HL-60/S4 treated with retinoic acid at 250 ng/mL for 4 days and 3 days (cell line): ENCODE results near the gene BRME1.

Source experiments
- in situ Hi-C: fragments of 300-500 bp; cut with MboI; formaldehyde crosslinking; loops from 2 replicates; pipeline ENCODE4 v1.7.0; 2022; ENCODE audit warnings: low sequenced_read_pairs

The BRME1 gene

DNA sequence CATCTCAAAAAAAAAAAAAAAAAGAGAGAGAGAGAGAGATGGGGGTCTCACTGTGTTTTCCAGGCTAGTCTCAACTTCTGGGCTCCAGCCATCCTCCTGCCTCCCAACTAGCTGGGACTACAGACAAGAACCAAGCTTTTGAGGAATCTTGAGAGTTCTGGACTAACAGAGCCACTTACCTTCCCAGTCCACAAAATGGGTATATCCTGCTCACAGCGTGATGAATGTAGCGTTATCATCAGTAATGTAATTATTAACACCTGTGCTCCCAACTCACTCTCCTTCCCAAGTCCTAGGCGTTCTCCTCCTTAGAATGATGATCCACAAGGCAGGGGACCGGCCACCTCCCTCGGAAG is 33.6 kb downstream of the BRME1 start:
- in situ Hi-C loops: loop anchor here (25.0 kb wide), 1 partner anchor 585 kb away; no protein-coding TSS in a partner anchor

DNA sequence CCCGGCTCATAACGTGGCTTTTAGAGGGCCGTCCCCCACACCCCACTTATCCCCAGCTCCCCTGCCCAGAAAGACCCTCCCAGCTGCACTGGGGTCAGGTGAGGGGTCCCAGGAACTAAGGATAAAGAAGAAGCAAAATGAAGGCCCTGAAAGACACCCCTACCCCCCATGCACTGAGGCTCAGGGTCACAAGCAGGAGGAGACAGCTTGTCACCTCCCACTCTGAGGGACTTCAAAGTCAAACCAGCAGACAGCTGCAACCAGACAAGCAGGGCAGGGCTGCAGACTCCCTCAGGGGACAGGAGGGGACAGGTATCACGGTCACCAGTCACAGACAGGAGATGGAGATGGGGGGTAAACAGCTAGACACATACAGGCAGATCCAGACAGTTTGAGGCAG is 35.0 kb downstream of the BRME1 start:
- in situ Hi-C loops: loop anchor here (25.0 kb wide), 1 partner anchor 584 kb away; no protein-coding TSS in a partner anchor

DNA sequence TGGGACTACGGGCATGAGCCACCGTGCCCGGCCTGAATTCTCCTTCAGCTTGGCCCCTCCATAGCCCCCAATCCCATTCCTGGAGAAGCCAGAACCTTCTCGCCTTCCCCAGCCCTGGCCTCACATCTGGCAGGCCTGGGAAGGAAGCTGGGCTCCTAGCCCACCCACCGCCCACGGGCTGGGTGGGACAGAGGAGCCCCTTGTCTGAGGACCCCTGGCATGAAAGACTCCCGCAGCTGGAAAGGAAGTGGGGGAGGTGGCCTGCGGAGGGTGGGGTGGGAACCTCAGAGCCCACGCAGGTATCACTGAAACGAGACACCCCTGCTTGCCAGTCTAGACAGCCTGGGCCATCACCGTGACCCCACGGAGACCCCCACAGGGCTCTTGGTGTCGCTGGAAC is 36.6 kb downstream of the BRME1 start:
- in situ Hi-C loops: loop anchor here (10.0 to 25.0 kb wide), 2 partner anchors 274 to 582 kb away; no protein-coding TSS in a partner anchor

DNA sequence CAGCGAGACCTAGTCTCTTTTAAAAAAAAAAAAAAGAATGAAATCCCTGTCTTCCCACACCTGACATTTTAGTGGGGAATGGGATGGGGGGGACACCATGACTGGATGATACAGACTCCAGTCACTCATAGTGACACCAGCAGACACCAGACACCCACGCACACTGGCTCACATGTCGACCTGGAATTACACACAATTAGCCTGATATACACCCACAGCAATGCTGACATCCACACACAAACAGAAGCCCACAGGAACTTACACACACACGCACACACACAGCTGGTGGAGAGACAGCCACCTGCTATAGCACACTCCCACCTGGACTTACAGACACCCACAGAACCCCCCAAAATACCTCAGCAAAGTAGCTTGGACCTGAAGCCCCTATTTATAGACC is 37.3 kb downstream of the BRME1 start:
- in situ Hi-C loops: loop anchor here (10.0 to 25.0 kb wide), 2 partner anchors 274 to 581 kb away; no protein-coding TSS in a partner anchor

DNA sequence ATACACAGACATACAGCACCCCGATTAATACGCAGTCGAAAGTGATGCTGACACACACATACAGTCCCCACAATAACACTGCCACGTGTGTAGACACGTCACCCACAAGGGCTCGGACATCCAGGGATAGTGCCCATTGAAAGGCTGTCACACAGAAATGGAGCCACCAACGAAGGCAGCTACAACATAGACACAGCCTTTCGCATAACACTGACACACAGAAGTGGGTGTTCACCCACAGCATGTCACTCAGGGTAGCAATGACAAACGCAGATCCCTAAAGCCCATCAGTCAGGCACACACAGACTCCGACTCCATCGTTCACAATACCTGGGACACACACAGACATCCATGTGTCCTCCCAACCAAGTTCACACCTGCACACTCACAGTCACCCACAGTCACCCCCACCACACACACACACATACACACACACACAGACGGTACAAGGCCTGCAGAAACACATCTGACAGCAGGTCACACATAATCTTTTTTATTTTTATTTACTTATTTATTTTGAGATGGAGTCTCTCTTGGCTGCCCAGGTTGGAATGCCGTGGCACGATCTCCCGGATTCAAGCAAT is 39.4 kb downstream of the BRME1 start:
- in situ Hi-C loops: loop anchor here (10.0 to 25.0 kb wide), 2 partner anchors 272 to 579 kb away; no protein-coding TSS in a partner anchor

DNA sequence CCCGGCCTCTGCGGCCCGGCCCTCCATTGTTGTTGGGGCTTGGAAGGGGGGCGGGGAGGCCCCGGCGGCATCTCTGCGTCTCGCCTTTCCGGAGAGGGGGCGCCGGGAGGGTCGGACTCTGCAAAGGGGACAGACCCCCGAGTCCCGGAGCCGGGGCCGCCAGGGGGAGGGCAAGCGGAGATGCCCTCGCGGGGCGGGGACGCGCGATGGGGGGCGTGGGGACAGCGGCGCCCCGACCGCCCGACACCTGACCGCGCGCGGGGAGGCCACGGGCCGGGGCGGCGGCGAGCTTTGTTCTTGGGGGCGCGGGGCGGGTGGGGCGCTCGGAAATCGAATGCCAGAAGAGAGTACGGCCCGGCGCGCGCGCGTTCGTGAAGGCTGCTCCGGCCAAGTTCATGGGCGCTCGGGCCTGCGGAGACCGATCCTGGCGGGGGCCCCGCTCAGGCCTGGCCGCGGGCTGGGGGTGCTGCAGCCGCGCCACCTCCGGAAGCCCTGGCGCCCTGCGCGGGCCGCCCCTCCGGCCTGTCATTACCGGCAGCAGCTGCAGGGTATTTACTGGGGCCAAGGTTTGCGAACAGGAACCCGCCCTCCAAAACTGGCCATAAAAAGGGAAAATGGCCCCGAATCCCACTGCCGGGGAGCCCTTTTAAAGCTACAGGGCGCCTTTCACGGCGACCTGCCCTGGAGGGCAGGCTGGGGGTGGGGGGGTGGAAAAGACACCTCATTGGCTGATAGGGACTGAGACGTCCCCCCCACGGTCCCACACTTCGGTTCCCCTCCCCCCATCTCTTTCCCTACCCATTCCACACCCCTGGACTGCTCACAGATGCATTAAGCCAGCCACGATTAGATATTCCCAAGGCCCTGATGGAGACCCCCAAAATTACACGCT is 40.1 kb downstream of the BRME1 start:
- in situ Hi-C loops: loop anchor here (10.0 to 25.0 kb wide), 2 partner anchors 271 to 579 kb away; no protein-coding TSS in a partner anchor

DNA sequence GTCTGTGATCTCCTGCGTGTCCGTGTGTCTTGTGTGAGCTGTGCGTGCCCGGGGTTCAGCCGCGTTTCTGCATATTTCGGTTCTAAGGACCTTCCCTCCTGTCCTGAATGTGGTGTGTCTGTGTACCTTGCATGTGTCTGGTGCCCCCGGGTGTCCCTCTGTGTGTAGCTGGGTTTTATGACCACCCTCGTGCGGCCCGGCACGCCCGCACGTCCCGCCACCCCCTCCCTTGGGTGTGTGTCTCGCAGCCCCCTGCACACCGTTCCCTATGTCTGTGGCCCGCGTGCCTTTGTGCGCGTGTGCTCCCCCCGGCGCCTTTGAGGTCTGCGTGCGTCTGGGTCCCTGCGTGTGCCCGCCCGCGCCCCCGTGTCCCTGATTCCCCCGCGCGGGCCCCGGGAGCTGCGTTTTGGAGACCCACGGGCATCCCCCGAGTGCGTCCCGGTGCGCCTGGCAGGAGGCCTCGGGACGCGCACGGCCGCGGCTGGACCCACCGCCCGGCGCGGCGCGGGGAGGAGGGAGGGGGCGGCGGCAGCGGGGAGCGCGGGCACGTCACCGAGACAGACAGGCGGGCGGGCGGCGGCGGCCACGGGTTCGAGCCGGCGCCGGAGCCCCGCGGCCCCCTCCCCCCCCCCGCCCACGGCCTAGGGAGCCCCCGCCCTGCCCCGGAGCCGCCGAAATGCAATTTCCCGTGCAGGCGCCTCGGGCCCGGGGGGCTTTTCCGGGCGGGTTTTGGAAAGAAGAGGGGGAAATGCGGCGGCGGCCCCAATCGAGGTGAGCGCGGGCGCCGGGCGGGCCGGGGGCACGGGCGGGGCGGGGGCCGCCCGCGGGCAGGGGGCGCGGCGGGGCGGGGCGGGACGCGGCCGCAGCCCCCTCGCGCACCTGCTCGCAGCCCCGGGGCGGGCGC is 41.0 kb downstream of the BRME1 start:
- in situ Hi-C loops: loop anchor here (10.0 to 25.0 kb wide), 2 partner anchors 270 to 578 kb away; no protein-coding TSS in a partner anchor

DNA sequence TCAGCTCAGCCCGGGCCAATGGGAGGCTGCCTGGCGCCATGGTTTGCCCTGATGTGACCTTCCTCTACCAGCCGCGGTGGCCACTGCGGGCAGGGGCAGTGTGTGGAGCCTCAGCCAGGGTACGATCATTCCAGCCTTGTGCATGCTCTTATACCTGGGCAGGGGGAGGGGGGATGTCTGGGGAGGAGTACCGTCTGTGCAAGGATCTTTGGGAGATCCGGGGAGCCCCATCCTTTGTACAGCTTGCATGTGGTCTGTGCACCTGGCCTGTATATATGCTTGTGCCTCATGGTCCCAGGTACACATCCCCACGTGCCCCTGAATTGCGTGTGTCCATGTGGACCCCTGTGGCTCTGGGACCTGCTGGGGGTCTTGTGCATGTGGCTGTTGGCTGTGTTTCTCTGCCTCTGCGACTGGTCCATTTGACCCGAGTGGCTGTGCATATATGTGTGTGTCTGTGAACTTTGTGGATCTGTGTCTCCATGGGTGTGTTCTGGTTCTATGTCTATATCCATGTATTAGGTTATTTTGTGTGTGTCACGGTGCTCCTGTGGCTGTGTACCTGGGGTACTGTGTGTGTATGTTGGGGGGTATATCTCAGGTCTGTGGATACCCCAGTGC is 41.8 kb downstream of the BRME1 start:
- in situ Hi-C loops: loop anchor here (10.0 to 25.0 kb wide), 2 partner anchors 269 to 577 kb away; no protein-coding TSS in a partner anchor

DNA sequence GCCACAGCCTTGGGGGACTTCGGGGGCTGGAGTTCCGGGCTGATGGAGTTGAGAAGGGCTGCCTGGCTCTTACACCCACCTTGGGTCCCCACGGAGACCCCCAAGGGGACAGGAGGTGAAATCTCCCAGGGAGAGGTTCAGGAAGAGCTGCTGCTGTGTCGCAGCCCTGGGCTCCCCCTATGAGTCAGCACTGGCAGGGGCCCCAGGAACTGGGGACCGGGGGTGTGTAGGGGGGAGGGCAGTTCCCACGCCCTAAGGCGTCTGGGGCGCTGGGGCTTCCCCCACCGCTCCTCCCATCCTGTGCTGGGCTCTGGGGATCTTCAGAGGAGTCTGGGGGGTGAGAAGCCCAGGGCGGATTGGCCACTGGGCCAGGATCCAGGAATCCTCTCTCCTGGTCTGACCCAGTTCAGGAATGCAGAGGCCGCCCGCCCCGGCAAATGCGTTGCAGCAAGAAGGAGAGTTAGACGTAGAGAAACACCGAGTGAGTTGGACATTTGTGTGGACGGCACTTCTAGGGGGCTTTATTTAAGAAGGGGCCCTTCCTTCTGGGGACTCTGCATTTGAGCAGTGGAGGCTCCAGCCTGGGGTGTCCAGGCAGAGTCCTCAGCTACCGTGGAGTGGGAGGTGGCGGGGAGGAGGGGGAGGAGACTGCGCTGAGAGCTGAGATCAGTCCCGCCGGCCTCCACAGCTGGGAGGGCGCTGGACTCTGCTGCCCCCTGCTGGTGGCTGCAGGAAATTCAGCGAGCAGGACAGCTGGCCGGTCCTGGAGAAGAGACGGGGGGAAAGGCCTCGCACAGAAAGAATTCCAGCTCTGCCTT is 44.0 kb downstream of the BRME1 start:
- in situ Hi-C loops: loop anchor here (10.0 to 25.0 kb wide), 2 partner anchors 267 to 575 kb away; no protein-coding TSS in a partner anchor

DNA sequence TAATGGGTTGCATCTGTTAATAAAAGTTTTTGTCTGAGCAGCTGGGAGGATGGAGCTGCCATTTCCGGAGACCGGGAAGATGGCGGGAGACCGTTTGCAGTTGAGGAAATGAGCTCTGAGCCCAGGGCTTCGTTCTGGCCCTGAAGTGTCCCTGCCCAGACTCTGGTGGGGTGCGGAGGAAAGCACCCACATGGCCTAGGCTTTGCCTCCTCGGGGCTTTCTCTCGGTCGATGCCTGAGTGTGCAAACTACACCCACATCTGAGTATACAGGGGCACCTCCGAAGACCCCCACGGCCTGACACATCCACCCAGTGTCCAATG is 44.6 kb downstream of the BRME1 start:
- in situ Hi-C loops: loop anchor here (10.0 to 25.0 kb wide), 2 partner anchors 267 to 574 kb away; no protein-coding TSS in a partner anchor

DNA sequence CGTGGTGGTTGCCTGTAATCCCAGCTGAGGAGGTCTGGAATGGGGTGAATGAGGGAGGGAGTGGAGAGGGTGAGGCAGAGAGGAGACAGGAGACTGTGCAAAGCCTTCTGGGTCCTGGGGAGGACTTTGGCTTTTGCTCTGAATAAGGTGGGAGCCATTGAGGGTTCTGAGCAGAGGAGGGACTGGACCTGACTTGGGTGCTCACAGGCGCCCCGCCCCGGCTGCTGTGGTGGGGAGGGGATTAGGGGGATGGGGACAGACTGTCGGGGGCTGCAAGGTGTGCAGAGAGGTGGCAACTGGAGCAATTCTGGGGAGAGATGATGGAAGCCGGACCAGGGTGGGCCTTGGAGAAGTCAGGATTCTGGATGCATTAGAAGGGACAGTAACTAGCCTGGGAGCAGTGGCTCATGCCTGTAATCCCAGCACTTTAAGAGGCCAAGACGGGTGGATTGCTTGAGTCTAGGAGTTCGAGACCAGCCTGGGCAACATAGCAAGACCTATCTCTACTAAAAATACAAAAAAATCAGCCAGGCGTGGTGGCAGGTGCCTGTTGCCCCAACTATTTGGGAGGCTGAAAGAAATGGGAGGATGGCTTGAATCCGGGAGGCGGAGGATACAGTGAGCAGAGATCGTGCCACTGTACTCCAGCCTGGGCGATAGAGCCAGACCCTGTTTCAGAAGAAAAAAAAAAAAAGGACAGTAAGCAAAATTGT is 45.1 kb downstream of the BRME1 start:
- in situ Hi-C loops: loop anchor here (10.0 to 25.0 kb wide), 2 partner anchors 266 to 574 kb away; no protein-coding TSS in a partner anchor

DNA sequence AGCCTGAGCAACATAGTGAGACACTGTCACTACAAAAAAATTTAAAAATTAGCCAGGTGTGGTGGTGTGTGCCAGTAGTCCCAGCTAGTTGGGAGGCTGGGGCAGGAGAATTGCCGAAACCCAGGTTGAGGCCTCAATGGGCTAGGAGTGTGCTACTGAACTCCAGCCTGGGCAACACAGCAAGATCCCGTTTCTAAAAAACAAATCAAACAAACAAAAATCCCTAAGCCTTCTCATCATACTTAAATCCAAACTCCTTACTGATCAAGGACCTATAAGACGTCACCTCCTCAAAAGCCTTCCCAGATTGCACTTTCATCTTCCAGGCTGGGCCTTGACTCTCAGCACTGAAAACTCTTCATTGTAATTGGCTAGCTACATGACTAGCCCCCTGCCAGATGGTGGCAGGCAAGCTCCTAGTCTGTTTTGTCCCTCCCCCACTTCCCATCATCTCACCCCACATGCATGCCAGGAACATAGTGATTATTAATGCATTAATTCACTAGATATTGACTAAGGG is 46.5 kb downstream of the BRME1 start:
- in situ Hi-C loops: loop anchor here (25.0 kb wide), 1 partner anchor 572 kb away; no protein-coding TSS in a partner anchor

DNA sequence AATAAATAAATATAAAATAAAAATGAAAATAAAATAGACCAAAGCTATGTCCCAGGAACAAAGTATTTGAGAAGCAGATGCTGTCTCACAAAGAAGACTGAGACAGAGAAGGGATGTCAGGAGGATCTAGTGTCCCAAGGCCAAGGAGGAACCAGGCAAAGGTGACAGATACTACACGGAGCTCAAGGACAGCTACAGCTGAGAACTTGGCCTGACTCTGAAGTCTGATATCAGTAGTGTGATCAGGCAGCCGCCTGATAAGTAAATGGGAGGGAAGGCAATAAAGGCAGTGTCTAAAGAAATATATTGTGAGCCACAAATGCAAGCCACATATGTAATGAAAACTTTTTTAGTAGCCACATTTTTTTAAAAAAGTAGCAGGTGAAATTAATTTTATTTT is 49.4 kb downstream of the BRME1 start:
- in situ Hi-C loops: loop anchor here (25.0 kb wide), 1 partner anchor 569 kb away; no protein-coding TSS in a partner anchor

DNA sequence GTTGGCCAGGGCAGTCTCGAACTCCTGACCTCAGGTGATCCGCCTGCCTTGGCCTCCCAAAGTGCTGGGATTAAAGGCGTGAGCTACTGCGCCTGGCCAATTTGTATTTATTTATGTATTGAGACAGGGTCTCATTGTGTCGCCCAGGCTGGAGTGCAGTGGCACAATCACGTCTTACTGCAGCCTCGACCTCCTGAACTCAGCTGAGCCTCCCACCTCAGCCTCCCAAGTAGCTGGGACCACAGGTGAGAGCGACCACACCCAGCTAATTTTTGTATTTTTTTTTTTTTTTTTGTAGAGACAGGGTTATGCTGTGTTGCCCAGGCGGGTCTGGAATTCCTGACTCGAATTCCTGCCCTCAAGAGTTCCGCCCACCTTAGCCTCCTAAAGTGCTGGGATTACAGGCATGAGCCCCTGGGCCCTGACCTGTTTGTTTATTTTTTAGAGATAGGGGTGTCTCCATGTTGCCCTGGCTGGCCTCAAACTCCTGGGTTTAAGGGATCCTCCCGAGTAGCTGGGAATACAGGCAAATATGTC is 53.7 kb downstream of the BRME1 start:
- in situ Hi-C loops: loop anchor here (25.0 kb wide), 1 partner anchor 565 kb away; no protein-coding TSS in a partner anchor

DNA sequence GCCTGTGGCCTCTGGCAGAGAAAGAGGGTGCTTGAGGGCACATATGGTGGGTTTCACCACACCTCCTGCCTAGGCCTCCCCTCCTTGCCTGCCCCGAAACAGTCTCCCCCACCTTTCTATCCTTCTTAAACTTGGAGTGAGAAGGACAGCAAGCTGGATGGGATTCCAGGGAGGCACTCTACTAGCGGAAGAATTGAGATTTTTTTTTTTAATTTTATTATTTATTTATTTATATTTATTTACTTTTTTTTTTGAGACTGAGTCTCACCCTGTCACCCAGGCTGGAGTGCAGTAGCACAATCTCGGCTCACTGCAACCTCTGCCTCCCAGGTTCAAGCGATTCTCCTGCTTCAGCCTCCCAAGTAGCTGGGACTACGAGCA is 54.2 kb downstream of the BRME1 start:
- in situ Hi-C loops: loop anchor here (25.0 kb wide), 1 partner anchor 564 kb away; no protein-coding TSS in a partner anchor

DNA sequence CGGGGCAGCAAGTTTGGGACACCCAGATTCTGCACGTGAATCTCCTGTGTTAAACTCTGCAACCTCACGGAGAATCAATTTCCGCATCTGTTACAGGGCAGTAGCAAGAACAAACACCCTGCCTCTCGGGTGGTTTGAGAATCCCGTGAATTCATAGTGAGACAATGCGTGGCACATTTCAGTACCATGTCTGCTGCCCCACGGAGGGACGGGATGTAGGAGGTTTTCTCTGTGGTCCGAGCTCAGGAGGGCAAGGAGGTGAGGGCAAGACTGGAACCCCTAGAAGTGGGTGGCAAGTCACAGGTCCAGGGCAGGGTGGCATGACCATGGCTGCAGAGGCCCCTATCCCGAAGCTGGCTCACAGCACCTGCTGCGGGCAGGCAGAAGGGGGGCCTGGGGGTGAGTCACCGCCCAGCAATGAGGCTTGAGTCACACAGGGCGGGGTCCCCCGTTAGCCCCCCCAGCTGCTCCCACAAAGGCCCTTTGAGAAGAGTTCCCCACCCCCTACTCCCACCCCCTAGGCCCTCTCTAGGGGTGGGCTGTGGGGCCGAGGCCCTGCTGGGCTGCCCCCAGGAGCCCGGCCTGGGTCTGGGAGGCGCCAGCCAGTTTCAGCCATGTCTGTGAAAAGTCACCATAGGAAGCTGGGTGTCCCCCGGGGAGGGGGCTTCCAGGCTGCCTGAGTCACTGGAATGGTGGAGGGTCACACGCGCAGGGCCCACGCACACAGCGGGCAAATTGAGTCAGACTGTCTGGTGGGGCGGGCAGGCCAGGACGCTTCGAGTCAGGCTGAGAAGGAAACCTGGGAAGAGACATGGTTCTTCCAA is 54.8 kb downstream of the BRME1 start:
- in situ Hi-C loops: loop anchor here (25.0 kb wide), 1 partner anchor 564 kb away; no protein-coding TSS in a partner anchor
